GM23248 (cell line): ENCODE measurements around the gene HS3ST2. TPM values are rescaled to one million over a fixed set of nuclear protein-coding genes. Genes with fewer than 3 reads are reported as not detected.
"Not testable (repeated sequence)": the region's sequence is repeated elsewhere in the genome, so short reads cannot be mapped to it uniquely, and the experiment has no call there.

Source experiments
- DNase-seq: peaks from one replicate; pipeline ENCODE4 v3.0.0-alpha.2; 2015
- H2AFZ ChIP-seq: fragments of 200-600 bp; sonication (generic); 2 replicates; pipeline ENCODE4 v1.6.1; 2016; ENCODE audit warnings: antibody characterized with exemption
- H3F3A ChIP-seq: fragments of 200-600 bp; sonication (generic); 2 replicates; pipeline ENCODE4 v1.6.1; 2016; ENCODE audit warnings: mild to moderate bottlenecking, antibody characterized with exemption, mixed run types; ENCODE audit not compliant: insufficient read depth
- H3K27ac ChIP-seq: fragments of 200-600 bp; sonication (generic); 2 replicates; pipeline ENCODE4 v1.5.1; 2016; ENCODE audit warnings: mild to moderate bottlenecking
- H3K27me3 ChIP-seq: fragments of 200-600 bp; sonication (generic); replicated peaks from 2 replicates; pipeline ENCODE4 v1.6.1; 2016; ENCODE audit warnings: mild to moderate bottlenecking; ENCODE audit not compliant: insufficient read depth
- H3K36me3 ChIP-seq: fragments of 200-600 bp; sonication (generic); 2 replicates; pipeline ENCODE4 v1.6.1; 2016; ENCODE audit warnings: low read depth, mild to moderate bottlenecking
- H3K4me1 ChIP-seq: fragments of 200-600 bp; sonication (generic); 2 replicates; pipeline ENCODE4 v1.6.1; 2016; ENCODE audit warnings: mild to moderate bottlenecking; ENCODE audit not compliant: insufficient read depth
- H3K4me2 ChIP-seq: fragments of 200-600 bp; sonication (generic); one replicate; pipeline ENCODE4 v1.6.1; 2016; ENCODE audit warnings: mild to moderate bottlenecking; ENCODE audit not compliant: unreplicated experiment
- H3K4me3 ChIP-seq: fragments of 200-600 bp; sonication (generic); 2 replicates; pipeline ENCODE4 v1.5.1; 2016; ENCODE audit warnings: mild to moderate bottlenecking
- H3K79me2 ChIP-seq: fragments of 200-600 bp; sonication (generic); 2 replicates; pipeline ENCODE4 v1.6.1; 2016; ENCODE audit warnings: mild to moderate bottlenecking; ENCODE audit not compliant: insufficient read depth
- H3K9ac ChIP-seq: fragments of 200-600 bp; sonication (generic); 2 replicates; pipeline ENCODE4 v1.6.1; 2016; ENCODE audit warnings: mild to moderate bottlenecking
- H3K9me2 ChIP-seq: fragments of 200-600 bp; sonication (generic); 2 replicates; pipeline ENCODE4 v1.6.1; 2016; ENCODE audit warnings: mixed run types, mild to moderate bottlenecking, moderate library complexity; ENCODE audit not compliant: insufficient read depth
- H3K9me3 ChIP-seq: fragments of 200-600 bp; sonication (generic); one replicate; pipeline ENCODE4 v1.6.1; 2017; ENCODE audit warnings: low read depth
- H4K20me1 ChIP-seq: fragments of 200-600 bp; sonication (generic); 2 replicates; pipeline ENCODE4 v1.6.0; 2016; ENCODE audit not compliant: insufficient read depth
- EZH2 ChIP-seq: fragments of 200-600 bp; sonication (generic); IDR thresholded peaks from 2 replicates; pipeline ENCODE4 v1.6.1; 2018; ENCODE audit warnings: antibody characterized with exemption, mild to moderate bottlenecking; ENCODE audit not compliant: insufficient read depth, poor library complexity, severe bottlenecking
- EZH2phosphoT487 ChIP-seq: fragments of 200-600 bp; sonication (generic); IDR thresholded peaks from 2 replicates; pipeline ENCODE4 v1.6.1; 2018; ENCODE audit warnings: antibody characterized with exemption, moderate library complexity, mild to moderate bottlenecking, low read depth; ENCODE audit not compliant: insufficient read depth
- WGBS, 2 experiments: methylation state at CpG; one replicate each; pipeline ENCODE4 v1.1.6; 2015 to 2017; ENCODE audit warnings: low lambda C conversion rate in 2 of 2, low coverage in 1 of 2; ENCODE audit errors: missing lambda C conversion rate in 2 of 2; 5-methylcytosine and 5-hydroxymethylcytosine counted together
- in situ Hi-C: fragments of 300-500 bp; cut with MboI; formaldehyde crosslinking; loops from 2 replicates; pipeline ENCODE4 v1.15.0; 2020
- polyA plus RNA-seq: library from polyadenylated mRNA; unstranded; fragments of >200 nt; fragmentation: Nextera tagmentation; extraction: Ambion mirVana; gene quantifications from 2 replicates; pipeline ENCODE4 v1.2.1, GENCODE V29; 2016
- total RNA-seq: library from RNA; depleted of rRNA; stranded (reverse); fragments of >200 nt; shearing (Covaris generic); gene quantifications from 2 replicates; pipeline ENCODE4 v1.2.3, GENCODE V29; 2014

Gene HS3ST2
- total and polyA plus RNA-seq, 2 experiments from 2014 or later = not detected

- H3F3A ChIP-seq = no peaks in the 10 kb centered on the region
- H3K36me3 ChIP-seq = no peaks in the 10 kb centered on the region
- no peak for DNase-seq
- H3K4me1 ChIP-seq = no peaks in the 10 kb centered on the region
- no peak overlapping the region for H2AFZ ChIP-seq
- TF ChIP-seq EZH2 (no peak), EZH2phosphoT487 (no peak)
- H4K20me1 ChIP-seq = no peaks in the 10 kb centered on the region
- no peak overlapping the region for H3K4me2 ChIP-seq
- no peak overlapping the region for H3K4me3 ChIP-seq
- no peaks in the 10 kb centered on the region for H3K79me2 ChIP-seq
- no peak overlapping the region for H3K9ac ChIP-seq
- in situ Hi-C loops = no loop called here
- WGBS, 2 experiments = 60 to 64% methylated on average over 2 of the region's 2 CpGs
- no peaks in the 10 kb centered on the region for H3K9me2 ChIP-seq
- no peaks in the 10 kb centered on the region for H3K27me3 ChIP-seq
- H3K9me3 ChIP-seq = no peaks in the 10 kb centered on the region
- no peak overlapping the region for H3K27ac ChIP-seq
Observed at GRCh38 chr16:22934786-22935185, 120.8 kb downstream of the HS3ST2 start.

- Histone ChIP-seq H3K9me3 (no peaks in the 10 kb centered on the region), H3K4me2 (no peak overlapping the region), H3K4me3 (no peak overlapping the region), H3K79me2 (no peaks in the 10 kb centered on the region), H3K9me2 (no peaks in the 10 kb centered on the region), H3K4me1 (no peaks in the 10 kb centered on the region), H2AFZ (no peak overlapping the region), H4K20me1 (no peaks in the 10 kb centered on the region), H3K9ac (no peak overlapping the region), H3K36me3 (no peaks in the 10 kb centered on the region), H3F3A (no peaks in the 10 kb centered on the region), H3K27me3 (no peaks in the 10 kb centered on the region), H3K27ac (no peak overlapping the region)
- 55 to 66% methylated on average over 6 of the region's 6 CpGs for WGBS, 2 experiments
- in situ Hi-C loops = no loop called here
- TF ChIP-seq EZH2 (no peak), EZH2phosphoT487 (no peak)
- no peak for DNase-seq
Observed at GRCh38 chr16:22937169-22937568, 123.2 kb downstream of the HS3ST2 start.

GRCh38 chr16:22938647-22939046 lies 124.7 kb downstream of the HS3ST2 start:
- Histone ChIP-seq H3K36me3 (no peaks in the 10 kb centered on the region), H3K79me2 (no peaks in the 10 kb centered on the region), H3K27ac (no peak overlapping the region), H3K9me3 (no peaks in the 10 kb centered on the region), H4K20me1 (no peaks in the 10 kb centered on the region), H3K4me2 (no peak overlapping the region), H2AFZ (no peak overlapping the region), H3K4me1 (no peaks in the 10 kb centered on the region), H3K4me3 (no peak overlapping the region), H3K9ac (no peak overlapping the region), H3K27me3 (no peaks in the 10 kb centered on the region; the same call in 1 of the 2 replicates), H3K9me2 (no peaks in the 10 kb centered on the region), H3F3A (no peaks in the 10 kb centered on the region)
- 67 to 75% methylated on average over 1 of the region's 1 CpG for WGBS, 2 experiments
- TF ChIP-seq EZH2 (no peak), EZH2phosphoT487 (no peak)
- in situ Hi-C loops = no loop called here
- DNase-seq = peak; percentile 1

GRCh38 chr16:22939744-22940363 lies 125.9 kb downstream of the HS3ST2 start:
- H3K27ac ChIP-seq, H3K9ac ChIP-seq, H3K27me3 ChIP-seq, H3K36me3 ChIP-seq, H3F3A ChIP-seq, H3K4me3 ChIP-seq, H2AFZ ChIP-seq, H3K9me3 ChIP-seq, H3K4me1 ChIP-seq, H4K20me1 ChIP-seq, H3K4me2 ChIP-seq, H3K9me2 ChIP-seq, in situ Hi-C loops, DNase-seq, H3K79me2 ChIP-seq: not testable (repeated sequence)
- WGBS, 2 experiments = 60 to 69% methylated on average over 3 to 4 of the region's 4 CpGs
